Stimulated activated CD4-positive, alpha-beta T cell treated with anti-CD3 and anti-CD28 coated beads, Interleukin-1b, Interleukin-23, amount 100 ng/mL, for 48 hours (primary cell): ENCODE results near the gene GSTA1.
"Not testable (repeated sequence)": the region's sequence is repeated elsewhere in the genome, so short reads cannot be mapped to it uniquely, and the experiment has no call there.

ENCODE experiments used
- DNase-seq: peaks from one replicate; pipeline ENCODE4 v3.0.0-alpha.2; 2020

GSTA1 gene

GRCh38 chr6:52753137-52753536 lies 50.5 kb downstream of the GSTA1 start:
- not testable (repeated sequence) for DNase-seq

- no peak for DNase-seq
Observed at GRCh38 chr6:52752310-52752709, 51.3 kb downstream of the GSTA1 start.

- DNase-seq, result no peak
Observed at GRCh38 chr6:52749556-52750152, 54.0 kb downstream of the GSTA1 start.

GRCh38 chr6:52747301-52747700 lies 56.3 kb downstream of the GSTA1 start:
- not testable (repeated sequence) for DNase-seq

- no peak for DNase-seq
Observed at GRCh38 chr6:52746213-52746612, 57.4 kb downstream of the GSTA1 start.

GRCh38 chr6:52745764-52746201 lies 57.8 kb downstream of the GSTA1 start:
- DNase-seq, result no peak

- no peak for DNase-seq
Observed at GRCh38 chr6:52741872-52742271, 61.7 kb downstream of the GSTA1 start.
